H1 (cell line): ENCODE measurements around the gene CTDP1. TPM values are rescaled to one million over a fixed set of nuclear protein-coding genes. Genes with fewer than 3 reads are reported as not detected.

Source experiments
- HDAC6 ChIP-seq: IDR thresholded peaks from one replicate; pipeline ENCODE4 v1.7.1; 2012; ENCODE audit warnings: low read depth, mild to moderate bottlenecking, inconsistent platforms, low read length, moderate library complexity
- KDM5A ChIP-seq: fragments of 200-600 bp; IDR thresholded peaks from 2 replicates; pipeline ENCODE4 v1.7.1; 2012; ENCODE audit warnings: mild to moderate bottlenecking, low read length, inconsistent platforms, mixed read lengths
- TAF1 ChIP-seq: IDR thresholded peaks from 2 replicates; pipeline ENCODE4 v1.6.1; 2011; ENCODE audit warnings: mild to moderate bottlenecking, low read depth, low read length
- TCF12 ChIP-seq: IDR thresholded peaks from 2 replicates; pipeline ENCODE4 v1.6.1; 2011; ENCODE audit warnings: low read depth, mild to moderate bottlenecking, low read length
- YY1 ChIP-seq: IDR thresholded peaks from 2 replicates; pipeline ENCODE4 v1.6.1; 2011; ENCODE audit warnings: low read depth, mild to moderate bottlenecking, low read length
- polyA plus RNA-seq, 7 experiments: library from polyadenylated mRNA; depleted of rRNA in 3 of 7; stranded (reverse) in 5 of 7; unstranded in 2 of 7; fragments of >200 nt in 5 of 7; fragments of 200-250 nt in 2 of 7; gene quantifications; 1 replicate in 5 of 7; 2 replicates in 1 of 7; 4 replicates in 1 of 7; pipeline versions ENCODE4 v1.2.1 to v1.2.3, GENCODE V29; 2011 to 2013; ENCODE audit warnings: missing spikeins in 2 of 7, mixed read lengths in 2 of 7
- total RNA-seq: library from RNA; stranded (reverse); fragmentation: NEBNext Ultra II Directional; extraction: Animal tissue kit (Norgen Biotek cat#: 25700); gene quantifications from 2 replicates; pipeline ENCODE4 v1.2.1, GENCODE V29; 2021

Gene CTDP1
- total and polyA plus RNA-seq, 2 of the 8 experiments (the other 6 are each of a cell fraction or from before 2014, with no cell fraction given): 16.6 to 37.0 TPM

DNA sequence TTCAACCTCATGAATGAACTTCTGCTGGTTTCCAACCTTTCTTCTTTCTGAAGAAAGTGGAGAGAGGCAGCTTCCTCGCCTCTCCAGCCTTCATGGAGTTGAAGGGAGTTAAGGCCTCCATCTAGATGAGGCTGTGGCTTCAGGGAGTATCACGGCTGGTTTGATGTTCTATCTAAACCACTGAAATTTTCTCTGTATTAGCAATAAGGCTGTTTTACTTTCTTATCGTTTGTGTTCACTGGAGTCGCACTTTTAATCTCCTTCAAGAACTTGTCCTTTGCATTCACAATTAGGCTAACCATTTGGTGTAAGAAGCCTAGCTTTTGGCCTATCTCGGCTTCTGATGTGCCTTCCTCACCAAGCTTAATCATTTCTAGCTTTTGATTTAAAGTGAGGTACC lies 19.9 kb upstream of the CTDP1 start (continued):
- TF ChIP-seq YY1 (no peak), HDAC6 (no peak), KDM5A (no peak), TAF1 (no peak), TCF12 (no peak)
- TF ChIP-seq, all 59 proteins: peak for 0
